ENCODE results near the gene PTPRM. TPM values are rescaled to one million over a fixed set of nuclear protein-coding genes. Genes with fewer than 3 reads are reported as not detected.

Gene PTPRM
- total and polyA plus RNA-seq, 2 experiments from 2014 or later, result 1.6 to 5.3 TPM

GRCh38 chr18:7923105-7923504, 356.0 kb downstream of the PTPRM start:
- H3K27ac ChIP-seq (ENCODE audit: low read depth), result no peak overlapping the region

More at GRCh38 chr18:7923105-7923504, 356.0 kb downstream of the PTPRM start:
- Histone ChIP-seq H3K27me3 (ENCODE audit: insufficient read depth) (no peaks in the 10 kb centered on the region), H3K79me2 (replicated peaks; ENCODE audit: insufficient read depth) (no peaks in the 10 kb centered on the region), H3K36me3 (ENCODE audit: insufficient read depth) (no peaks in the 10 kb centered on the region), H3K9me2 (ENCODE audit: insufficient read depth) (no peaks in the 10 kb centered on the region), H4K20me1 (replicated peaks; ENCODE audit: insufficient read depth) (no peaks in the 10 kb centered on the region), H3F3A (replicated peaks; ENCODE audit: low read depth) (no peaks in the 10 kb centered on the region), H2AFZ (no peak overlapping the region), H3K4me2 (no peak overlapping the region), H3K4me1 (ENCODE audit: insufficient read depth) (no peaks in the 10 kb centered on the region), H3K4me3 (no peak overlapping the region)
- TF ChIP-seq STAT1 (IDR thresholded peaks at IDR 0.05; ENCODE audit: unreplicated experiment) (no peak), NANOG (IDR thresholded peaks at IDR 0.05; ENCODE audit: borderline replicate concordance) (no peak), ETS1 (IDR thresholded peaks at IDR 0.05) (no peak), ZNF331 (CRISPR knock-in tag; IDR thresholded peaks at IDR 0.05; ENCODE audit: low read depth) (no peak), POLR2AphosphoS5 (IDR thresholded peaks at IDR 0.05; ENCODE audit: low read depth) (no peak), EZH2phosphoT487 (IDR thresholded peaks at IDR 0.05; ENCODE audit: unreplicated experiment) (no peak), ZNF462 (CRISPR knock-in tag; IDR thresholded peaks at IDR 0.05) (no peak), ZNF114 (CRISPR knock-in tag; IDR thresholded peaks at IDR 0.05) (no peak), EZH2 (IDR thresholded peaks at IDR 0.05; ENCODE audit: low read depth, unreplicated experiment) (no peak), JUNB (IDR thresholded peaks at IDR 0.05; ENCODE audit: unreplicated experiment) (no peak), CREB1 (CRISPR knock-in tag; IDR thresholded peaks at IDR 0.05; ENCODE audit: low read depth) (no peak)
- TF ChIP-seq, protein P1, sequence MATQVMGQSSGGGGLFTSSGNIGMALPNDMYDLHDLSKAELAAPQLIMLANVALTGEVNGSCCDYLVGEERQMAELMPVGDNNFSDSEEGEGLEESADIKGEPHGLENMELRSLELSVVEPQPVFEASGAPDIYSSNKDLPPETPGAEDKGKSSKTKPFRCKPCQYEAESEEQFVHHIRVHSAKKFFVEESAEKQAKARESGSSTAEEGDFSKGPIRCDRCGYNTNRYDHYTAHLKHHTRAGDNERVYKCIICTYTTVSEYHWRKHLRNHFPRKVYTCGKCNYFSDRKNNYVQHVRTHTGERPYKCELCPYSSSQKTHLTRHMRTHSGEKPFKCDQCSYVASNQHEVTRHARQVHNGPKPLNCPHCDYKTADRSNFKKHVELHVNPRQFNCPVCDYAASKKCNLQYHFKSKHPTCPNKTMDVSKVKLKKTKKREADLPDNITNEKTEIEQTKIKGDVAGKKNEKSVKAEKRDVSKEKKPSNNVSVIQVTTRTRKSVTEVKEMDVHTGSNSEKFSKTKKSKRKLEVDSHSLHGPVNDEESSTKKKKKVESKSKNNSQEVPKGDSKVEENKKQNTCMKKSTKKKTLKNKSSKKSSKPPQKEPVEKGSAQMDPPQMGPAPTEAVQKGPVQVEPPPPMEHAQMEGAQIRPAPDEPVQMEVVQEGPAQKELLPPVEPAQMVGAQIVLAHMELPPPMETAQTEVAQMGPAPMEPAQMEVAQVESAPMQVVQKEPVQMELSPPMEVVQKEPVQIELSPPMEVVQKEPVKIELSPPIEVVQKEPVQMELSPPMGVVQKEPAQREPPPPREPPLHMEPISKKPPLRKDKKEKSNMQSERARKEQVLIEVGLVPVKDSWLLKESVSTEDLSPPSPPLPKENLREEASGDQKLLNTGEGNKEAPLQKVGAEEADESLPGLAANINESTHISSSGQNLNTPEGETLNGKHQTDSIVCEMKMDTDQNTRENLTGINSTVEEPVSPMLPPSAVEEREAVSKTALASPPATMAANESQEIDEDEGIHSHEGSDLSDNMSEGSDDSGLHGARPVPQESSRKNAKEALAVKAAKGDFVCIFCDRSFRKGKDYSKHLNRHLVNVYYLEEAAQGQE (IDR thresholded peaks at IDR 0.05; ENCODE audit: unreplicated experiment), result no peak
- TF ChIP-seq, protein P2, sequence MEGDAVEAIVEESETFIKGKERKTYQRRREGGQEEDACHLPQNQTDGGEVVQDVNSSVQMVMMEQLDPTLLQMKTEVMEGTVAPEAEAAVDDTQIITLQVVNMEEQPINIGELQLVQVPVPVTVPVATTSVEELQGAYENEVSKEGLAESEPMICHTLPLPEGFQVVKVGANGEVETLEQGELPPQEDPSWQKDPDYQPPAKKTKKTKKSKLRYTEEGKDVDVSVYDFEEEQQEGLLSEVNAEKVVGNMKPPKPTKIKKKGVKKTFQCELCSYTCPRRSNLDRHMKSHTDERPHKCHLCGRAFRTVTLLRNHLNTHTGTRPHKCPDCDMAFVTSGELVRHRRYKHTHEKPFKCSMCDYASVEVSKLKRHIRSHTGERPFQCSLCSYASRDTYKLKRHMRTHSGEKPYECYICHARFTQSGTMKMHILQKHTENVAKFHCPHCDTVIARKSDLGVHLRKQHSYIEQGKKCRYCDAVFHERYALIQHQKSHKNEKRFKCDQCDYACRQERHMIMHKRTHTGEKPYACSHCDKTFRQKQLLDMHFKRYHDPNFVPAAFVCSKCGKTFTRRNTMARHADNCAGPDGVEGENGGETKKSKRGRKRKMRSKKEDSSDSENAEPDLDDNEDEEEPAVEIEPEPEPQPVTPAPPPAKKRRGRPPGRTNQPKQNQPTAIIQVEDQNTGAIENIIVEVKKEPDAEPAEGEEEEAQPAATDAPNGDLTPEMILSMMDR (conservative IDR thresholded peaks at IDR 0.05; ENCODE audit: low read depth in 2 of 2), result no peak
- DNase-seq (ENCODE audit: low spot score) (no peak), ATAC-seq (no peak; the same call in 2 of the 3 replicates)
- H3K9me3 Mint-ChIP-seq, result no peaks in the 10 kb centered on the region; the same call in 2 of the 3 replicates
- H3K4me1 Mint-ChIP-seq, result peaks cover 6% of the 10 kb centered on the region; the same call in 2 of the 3 replicates
- H3K27me3 Mint-ChIP-seq (ENCODE audit: insufficient read depth, low read depth, poor library complexity), result no peaks in the 10 kb centered on the region
- H3K27ac Mint-ChIP-seq, result no peak overlapping the region
- H3K36me3 Mint-ChIP-seq (ENCODE audit: low read depth), result no peaks in the 10 kb centered on the region
- H3K4me3 Mint-ChIP-seq, result no peak overlapping the region
